Gastroesophageal sphincter (tissue), 4 donors: ENCODE data around the gene GM2A. TPM values are rescaled to one million over a fixed set of nuclear protein-coding genes. Genes with fewer than 3 reads are reported as not detected.

Source experiments
- ATAC-seq: fragments of 150-250 bp; one replicate; pipeline ENCODE4 v1.9.1; 2016; ENCODE audit warnings: mild to moderate bottlenecking, moderate library complexity
- H3K27ac ChIP-seq, 4 donors: fragments of 200-600 bp; sonication (generic) in 3 of 4; 1 replicate in 3 of 4; 2 replicates in 1 of 4; pipeline ENCODE4 v1.5.1; 2016 to 2019
- H3K27me3 ChIP-seq: fragments of 200-600 bp; sonication (generic); one replicate; pipeline ENCODE4 v1.5.1; 2019
- H3K36me3 ChIP-seq, 2 donors: fragments of 200-600 bp; sonication (generic); one replicate each; pipeline ENCODE4 v1.5.1; 2019; ENCODE audit warnings: control low read depth in 1 of 2
- H3K4me1 ChIP-seq, 3 donors: fragments of 200-600 bp; sonication (generic); 1 replicate in 2 of 3; 2 replicates in 1 of 3; pipeline ENCODE4 v1.5.1; 2016 to 2019; ENCODE audit warnings: control low read depth in 2 of 3
- H3K4me3 ChIP-seq, 2 donors: fragments of 200-600 bp; sonication (generic); one replicate each; pipeline ENCODE4 v1.5.1; 2019; ENCODE audit warnings: mild to moderate bottlenecking in 1 of 2, moderate library complexity in 1 of 2
- H3K9me3 ChIP-seq, 3 donors: fragments of 200-600 bp; sonication (generic); one replicate each; pipeline ENCODE4 v1.5.1; 2017 to 2019; ENCODE audit warnings: control low read depth in 2 of 3
- EP300 ChIP-seq: sonication (generic); formaldehyde crosslinking; IDR thresholded peaks from one replicate; pipeline ENCODE4 v1.6.1; 2017; ENCODE audit warnings: antibody characterized with exemption, mild to moderate bottlenecking
- POLR2A ChIP-seq, 2 donors: fragments of 450-650 bp; IDR thresholded peaks; one replicate each; pipeline ENCODE4 v1.6.1; 2017; ENCODE audit warnings: antibody characterized with exemption in 2 of 2, mild to moderate bottlenecking in 2 of 2, moderate library complexity in 1 of 2
- POLR2AphosphoS5 ChIP-seq: sonication (generic); formaldehyde crosslinking; IDR thresholded peaks from one replicate; pipeline ENCODE4 v1.6.1; 2017; ENCODE audit warnings: antibody characterized with exemption
- WGBS, 2 donors: methylation state at CpG; one replicate each; pipeline ENCODE4 v1.1.5; 2018; ENCODE audit warnings: low coverage in 1 of 2; 5-methylcytosine and 5-hydroxymethylcytosine counted together
- total RNA-seq, 4 donors: library from RNA; depleted of rRNA; stranded (reverse); fragments of >200 nt; gene quantifications; one replicate each; pipeline ENCODE4 v1.1.0, GENCODE V29; 2016
- TF ChIP-seq, protein P1 (sequence below), 4 experiments: fragments of 200-600 bp in 2 of 4; fragments of 450-650 bp in 2 of 4; sonication (generic) in 1 of 4; IDR thresholded peaks; one replicate each; pipeline ENCODE4 v1.5.1; 2017 to 2019; ENCODE audit warnings: antibody characterized with exemption in 4 of 4, mild to moderate bottlenecking in 2 of 4, moderate library complexity in 2 of 4

The GM2A gene
- total RNA-seq, 4 donors from 2014 or later: 23.3 to 37.2 (median 29.1) TPM

DNA sequence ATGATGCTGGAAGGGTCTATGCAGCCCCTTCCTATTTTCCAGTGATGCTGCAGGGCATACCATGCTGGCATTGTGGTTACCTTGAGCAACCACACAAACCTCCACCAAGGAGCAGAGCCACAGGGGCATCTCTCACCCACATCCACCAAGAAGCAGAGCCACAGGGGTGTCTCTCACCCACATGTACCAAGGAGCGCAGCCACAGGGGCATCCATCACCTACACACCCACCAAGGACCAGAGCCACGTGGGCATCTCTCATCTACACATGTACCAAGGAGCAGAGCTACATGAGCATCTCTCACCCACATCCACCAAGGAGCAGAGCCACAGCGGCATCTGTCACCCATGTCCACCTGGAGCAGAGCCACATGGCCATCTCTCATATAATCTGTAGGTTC is 8.8 kb upstream of the GM2A start:
- H3K27me3 ChIP-seq: no peaks in the 10 kb centered on the region
- no peak overlapping the region for H3K4me3 ChIP-seq
- no peaks in the 10 kb centered on the region for H3K36me3 ChIP-seq
- TF ChIP-seq POLR2AphosphoS5 (no peak), EP300 (no peak), POLR2A (IDR thresholded peaks at IDR 0.05) (no peak)
- TF ChIP-seq, protein P1, sequence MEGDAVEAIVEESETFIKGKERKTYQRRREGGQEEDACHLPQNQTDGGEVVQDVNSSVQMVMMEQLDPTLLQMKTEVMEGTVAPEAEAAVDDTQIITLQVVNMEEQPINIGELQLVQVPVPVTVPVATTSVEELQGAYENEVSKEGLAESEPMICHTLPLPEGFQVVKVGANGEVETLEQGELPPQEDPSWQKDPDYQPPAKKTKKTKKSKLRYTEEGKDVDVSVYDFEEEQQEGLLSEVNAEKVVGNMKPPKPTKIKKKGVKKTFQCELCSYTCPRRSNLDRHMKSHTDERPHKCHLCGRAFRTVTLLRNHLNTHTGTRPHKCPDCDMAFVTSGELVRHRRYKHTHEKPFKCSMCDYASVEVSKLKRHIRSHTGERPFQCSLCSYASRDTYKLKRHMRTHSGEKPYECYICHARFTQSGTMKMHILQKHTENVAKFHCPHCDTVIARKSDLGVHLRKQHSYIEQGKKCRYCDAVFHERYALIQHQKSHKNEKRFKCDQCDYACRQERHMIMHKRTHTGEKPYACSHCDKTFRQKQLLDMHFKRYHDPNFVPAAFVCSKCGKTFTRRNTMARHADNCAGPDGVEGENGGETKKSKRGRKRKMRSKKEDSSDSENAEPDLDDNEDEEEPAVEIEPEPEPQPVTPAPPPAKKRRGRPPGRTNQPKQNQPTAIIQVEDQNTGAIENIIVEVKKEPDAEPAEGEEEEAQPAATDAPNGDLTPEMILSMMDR (IDR thresholded peaks at IDR 0.05): no peak
- H3K4me1 ChIP-seq: peaks cover 0 to 5% (median 0%) of the 10 kb centered on the region in 3 donors
- no peak for ATAC-seq
- WGBS, 2 donors: 100% methylated on average over 2 of the region's 3 CpGs
- H3K9me3 ChIP-seq: no peaks in the 10 kb centered on the region
- no peak overlapping the region for H3K27ac ChIP-seq

DNA sequence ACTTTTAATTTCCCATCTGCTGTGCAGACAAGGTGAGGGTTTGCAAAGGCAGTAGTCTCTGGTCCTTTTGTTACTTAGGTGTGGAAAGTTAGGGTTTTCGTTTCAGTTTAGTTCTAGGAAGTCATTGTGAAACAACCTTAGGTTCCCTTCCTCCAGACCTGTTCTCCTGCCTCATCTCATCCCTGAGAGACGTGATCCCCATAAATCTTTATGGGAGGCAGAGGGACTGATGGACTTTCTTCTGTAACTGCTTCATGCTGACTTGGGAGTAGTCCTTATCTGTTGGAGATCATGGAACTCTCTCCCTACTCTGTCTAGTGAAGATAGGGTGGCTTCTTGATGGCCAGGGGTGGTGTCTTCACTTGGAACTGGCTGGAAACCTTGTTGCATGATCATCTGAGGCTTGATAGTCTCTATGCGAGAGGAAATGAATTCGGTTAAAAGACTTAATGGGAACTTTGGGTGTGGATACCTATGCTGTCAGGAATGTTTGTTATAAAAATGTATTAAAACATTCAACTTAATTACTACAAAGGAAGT is 7.2 kb upstream of the GM2A start:
- ATAC-seq: no peak
- Histone ChIP-seq H3K4me3 (no peak overlapping the region), H3K27ac (no peak overlapping the region), H3K4me1 (no peaks in the 10 kb centered on the region), H3K27me3 (no peaks in the 10 kb centered on the region), H3K9me3 (no peaks in the 10 kb centered on the region), H3K36me3 (no peaks in the 10 kb centered on the region)
- 78 to 91% methylated on average over 3 to 4 of the region's 4 CpGs for WGBS, 2 donors
- TF ChIP-seq, protein P1 (IDR thresholded peaks at IDR 0.05): no peak
- no peak for TF ChIP-seq EP300
- TF ChIP-seq POLR2A (IDR thresholded peaks at IDR 0.05): no peak
- no peak for TF ChIP-seq POLR2AphosphoS5

DNA sequence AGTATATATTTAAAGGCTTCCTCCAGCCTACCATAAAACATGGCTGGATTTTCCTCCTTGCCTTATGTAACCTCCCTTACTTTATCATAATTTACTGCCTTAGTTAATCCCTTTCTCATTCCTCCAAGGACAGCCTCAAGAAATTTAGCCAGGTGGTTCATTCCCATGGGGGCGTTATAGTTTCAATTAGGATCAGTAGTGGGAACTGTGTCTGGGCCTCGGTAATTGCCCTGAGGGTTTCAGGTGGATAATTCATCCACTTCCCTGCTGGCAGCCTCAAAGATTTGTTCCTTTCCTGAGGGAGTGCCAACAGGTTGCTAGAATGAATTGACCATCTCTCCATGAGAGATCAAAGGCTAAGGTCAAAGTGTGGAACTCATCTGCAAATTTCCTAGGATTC is 4.3 kb upstream of the GM2A start:
- WGBS, 2 donors: 50% methylated on average over 1 of the region's 2 CpGs; no CpG with 5 or more reads in 1 of the 2 donors
- no peak for ATAC-seq
- TF ChIP-seq, protein P1 (IDR thresholded peaks at IDR 0.05): no peak
- no peak for TF ChIP-seq POLR2A (IDR thresholded peaks at IDR 0.05)
- TF ChIP-seq EP300: no peak
- TF ChIP-seq POLR2AphosphoS5: no peak
- H3K27me3 ChIP-seq: no peaks in the 10 kb centered on the region
- H3K27ac ChIP-seq: no peak overlapping the region
- no peaks in the 10 kb centered on the region for H3K36me3 ChIP-seq
- H3K4me3 ChIP-seq: no peak overlapping the region
- H3K4me1 ChIP-seq: peaks cover 0 to 11% (median 6%) of the 10 kb centered on the region in 3 donors
- no peaks in the 10 kb centered on the region for H3K9me3 ChIP-seq

DNA sequence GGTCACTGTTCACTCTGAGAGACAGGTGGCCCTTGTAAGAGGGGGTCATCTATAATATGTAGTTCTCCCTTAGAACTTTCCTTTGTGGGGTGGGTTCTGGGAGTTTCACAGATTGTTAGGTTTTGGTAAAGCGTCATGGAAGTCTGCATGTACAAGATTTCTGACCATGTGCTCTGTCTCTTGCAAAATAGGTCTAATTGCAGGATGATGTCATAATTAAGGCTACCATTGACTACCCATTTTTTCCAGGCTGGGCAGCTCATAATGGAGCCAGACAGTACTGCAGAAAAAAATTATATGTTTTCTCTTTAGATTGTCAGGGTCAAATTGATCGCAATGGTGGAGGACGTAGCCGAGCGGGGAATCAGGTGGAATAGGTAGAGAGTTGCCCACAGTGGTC is 3.7 kb upstream of the GM2A start:
- Histone ChIP-seq H3K36me3 (no peaks in the 10 kb centered on the region), H3K4me3 (no peak overlapping the region), H3K9me3 (no peaks in the 10 kb centered on the region), H3K27ac (no peak overlapping the region), H3K4me1 (peaks cover 0 to 18% (median 13%) of the 10 kb centered on the region in 3 donors), H3K27me3 (no peaks in the 10 kb centered on the region)
- no peak for ATAC-seq
- 67 to 85% methylated on average over 3 to 5 of the region's 5 CpGs for WGBS, 2 donors
- TF ChIP-seq POLR2AphosphoS5: no peak
- TF ChIP-seq, protein P1 (IDR thresholded peaks at IDR 0.05): no peak
- TF ChIP-seq EP300: no peak
- TF ChIP-seq POLR2A (IDR thresholded peaks at IDR 0.05): no peak

DNA sequence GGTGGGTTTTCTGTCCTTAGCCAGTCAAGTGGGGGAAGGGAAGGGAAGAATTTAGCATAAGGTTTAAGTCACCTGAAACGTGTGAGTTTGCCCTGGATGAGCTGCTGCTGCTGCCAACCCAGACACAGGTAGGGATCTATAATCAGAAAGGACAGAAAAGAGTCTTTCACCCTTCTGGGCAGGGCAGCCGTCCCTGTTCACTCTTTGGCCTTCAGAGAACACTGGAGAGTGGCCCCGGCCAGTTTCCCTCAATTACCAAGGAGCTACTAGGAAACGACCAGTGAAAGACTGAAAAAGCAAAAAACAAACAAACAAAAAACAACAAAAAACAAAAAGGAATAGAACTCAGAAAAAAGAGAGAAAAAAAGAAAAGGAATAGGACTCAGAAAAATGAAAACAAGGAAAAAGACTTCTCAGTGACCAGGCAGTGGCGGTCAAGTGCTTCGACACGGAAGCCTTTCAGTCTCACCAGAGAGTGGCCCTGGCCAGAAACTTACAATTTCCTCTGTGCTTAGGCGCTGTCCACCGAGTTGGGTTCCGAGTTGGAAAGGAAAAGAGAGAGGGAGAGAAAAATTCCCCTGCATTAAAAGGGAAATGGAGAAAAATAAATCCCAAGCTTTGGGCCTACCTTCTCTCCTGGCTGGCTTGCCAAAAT is 2.5 kb upstream of the GM2A start:
- H3K4me1 ChIP-seq: peaks cover 0 to 29% (median 16%) of the 10 kb centered on the region in 3 donors
- H3K27me3 ChIP-seq: no peaks in the 10 kb centered on the region
- no peak for ATAC-seq
- TF ChIP-seq POLR2A (IDR thresholded peaks at IDR 0.05) (no peak), EP300 (no peak), POLR2AphosphoS5 (no peak)
- TF ChIP-seq, protein P1 (IDR thresholded peaks at IDR 0.05): no peak
- no peaks in the 10 kb centered on the region for H3K9me3 ChIP-seq
- H3K27ac ChIP-seq: no peak overlapping the region
- 83 to 100% methylated on average over 3 to 7 of the region's 10 CpGs for WGBS, 2 donors
- H3K4me3 ChIP-seq: no peak overlapping the region
- no peaks in the 10 kb centered on the region for H3K36me3 ChIP-seq
